Lung (tissue), 12 donors: ENCODE results near the gene BANK1. TPM values are rescaled to one million over a fixed set of nuclear protein-coding genes. Genes with fewer than 3 reads are reported as not detected.

Source experiments
- ATAC-seq: fragments of 200-7000 bp; cut with Tn5 transposase; one replicate; pipeline ENCODE4 v1.9.1; 2020; ENCODE audit warnings: moderate number of reproducible peaks; ENCODE audit not compliant: insufficient read depth, low FRiP score
- DNase-seq, 3 donors: peaks; one replicate each; pipeline ENCODE4 v3.0.0-alpha.2; 2013 to 2017
- H3K27ac ChIP-seq, 2 donors: one replicate each; pipeline ENCODE4 v1.5.1; 2013; ENCODE audit warnings: mild to moderate bottlenecking in 2 of 2, moderate library complexity in 2 of 2, control low read depth in 1 of 2, inconsistent platforms in 1 of 2, low read depth in 1 of 2, low read length in 1 of 2
- H3K27me3 ChIP-seq, 3 donors: one replicate each; pipeline ENCODE4 v1.5.1; 2013; ENCODE audit warnings: low read length in 2 of 3; ENCODE audit not compliant: control insufficient read depth in 3 of 3, insufficient read depth in 3 of 3
- H3K36me3 ChIP-seq, 4 donors: one replicate each; pipeline ENCODE4 v1.5.1; 2013; ENCODE audit warnings: low read length in 4 of 4, mild to moderate bottlenecking in 1 of 4, moderate library complexity in 1 of 4; ENCODE audit not compliant: control insufficient read depth in 4 of 4, insufficient read depth in 4 of 4
- H3K4me1 ChIP-seq, 5 donors: one replicate each; pipeline ENCODE4 v1.5.1; 2013; ENCODE audit warnings: low read length in 5 of 5, mild to moderate bottlenecking in 2 of 5, moderate library complexity in 1 of 5; ENCODE audit not compliant: control insufficient read depth in 5 of 5, insufficient read depth in 5 of 5
- H3K4me3 ChIP-seq: one replicate; pipeline ENCODE4 v1.5.1; 2013; ENCODE audit warnings: mild to moderate bottlenecking, control low read depth, moderate library complexity
- H3K9ac ChIP-seq, 2 donors: one replicate each; pipeline ENCODE4 v1.5.1; 2013; ENCODE audit warnings: low read length in 2 of 2, control low read depth in 1 of 2; ENCODE audit not compliant: insufficient read depth in 1 of 2
- H3K9me3 ChIP-seq, 4 donors: one replicate each; pipeline ENCODE4 v1.5.1; 2013; ENCODE audit warnings: low read length in 3 of 4, mild to moderate bottlenecking in 1 of 4, moderate library complexity in 1 of 4; ENCODE audit not compliant: control insufficient read depth in 4 of 4, insufficient read depth in 3 of 4
- CTCF ChIP-seq: IDR thresholded peaks from 2 replicates; pipeline ENCODE4 v1.5.1; 2012; ENCODE audit warnings: mild to moderate bottlenecking; ENCODE audit errors: control extremely low read depth, extremely low read depth
- WGBS, 2 donors: extraction: QIAGEN DNeasy Blood & Tissue Kit; methylation state at CpG; one replicate each; pipeline ENCODE4 v1.1.7; 2013; 5-methylcytosine and 5-hydroxymethylcytosine counted together
- polyA plus RNA-seq, 2 donors: library from polyadenylated mRNA; stranded (reverse); fragments of 200-250 nt; gene quantifications; one replicate each; pipeline ENCODE4 v1.2.1, GENCODE V29; 2013
- total RNA-seq, 2 donors: library from RNA; depleted of rRNA in 1 of 2; stranded (reverse); fragments of >200 nt in 1 of 2; gene quantifications; one replicate each; pipeline ENCODE4 v1.2.1, GENCODE V29; 2014 to 2021
- donor health status: control.
- donor health status: control.
- donor health status: Bipolar disorder and iron deficiency.
- donor health status: healthy.
- donor health status: DM: yes; HTN: yes; CAD: no.

Gene BANK1
- total and polyA plus RNA-seq, 4 donors: 7.0 to 20.5 (median 8.9) TPM

- DNase-seq (no peak), ATAC-seq (no peak)
- H3K27ac ChIP-seq: no peak overlapping the region
- no peaks in the 10 kb centered on the region for H3K27me3 ChIP-seq
- no peak for TF ChIP-seq CTCF
- H3K4me3 ChIP-seq: no peak overlapping the region
- H3K4me1 ChIP-seq: no peaks in the 10 kb centered on the region
- 76 to 86% methylated on average over 1 of the region's 1 CpG for WGBS, 2 donors
- peaks cover 0 to 7% (median 2%) of the 10 kb centered on the region in 4 donors for H3K9me3 ChIP-seq
- no peak overlapping the region for H3K9ac ChIP-seq
- H3K36me3 ChIP-seq: no peaks in the 10 kb centered on the region
Observed at GRCh38 chr4:101774807-101775206, 15.7 kb upstream of the BANK1 start.

- Histone ChIP-seq H3K36me3 (no peaks in the 10 kb centered on the region), H3K4me1 (no peaks in the 10 kb centered on the region), H3K9ac (no peak overlapping the region), H3K9me3 (peaks cover 0 to 5% (median 0%) of the 10 kb centered on the region in 4 donors), H3K27ac (no peak overlapping the region), H3K4me3 (no peak overlapping the region), H3K27me3 (no peaks in the 10 kb centered on the region)
- no peak for DNase-seq
- no peak for TF ChIP-seq CTCF
- ATAC-seq: no peak
- WGBS, 2 donors: 90 to 96% methylated on average over 1 of the region's 1 CpG
Observed at GRCh38 chr4:101777431-101777830, 13.1 kb upstream of the BANK1 start.

- H3K27ac ChIP-seq: no peak overlapping the region
- no peaks in the 10 kb centered on the region for H3K4me1 ChIP-seq
- WGBS, 2 donors: 94 to 95% methylated on average over 5 of the region's 5 CpGs
- no peak for DNase-seq
- ATAC-seq: no peak
- no peaks in the 10 kb centered on the region for H3K9me3 ChIP-seq
- H3K27me3 ChIP-seq: no peaks in the 10 kb centered on the region
- TF ChIP-seq CTCF: no peak
- no peak overlapping the region for H3K4me3 ChIP-seq
- no peaks in the 10 kb centered on the region for H3K36me3 ChIP-seq
- H3K9ac ChIP-seq: no peak overlapping the region
Observed at GRCh38 chr4:101780284-101780683, 10.2 kb upstream of the BANK1 start.

GRCh38 chr4:101782546-101782945 lies 8.0 kb upstream of the BANK1 start:
- no peak for TF ChIP-seq CTCF
- no peak overlapping the region for H3K9ac ChIP-seq
- no peak for DNase-seq
- no peaks in the 10 kb centered on the region for H3K9me3 ChIP-seq
- H3K4me3 ChIP-seq: no peak overlapping the region
- no peaks in the 10 kb centered on the region for H3K4me1 ChIP-seq
- no peaks in the 10 kb centered on the region for H3K27me3 ChIP-seq
- no peak for ATAC-seq
- no peak overlapping the region for H3K27ac ChIP-seq
- 78 to 90% methylated on average over 2 of the region's 2 CpGs for WGBS, 2 donors
- H3K36me3 ChIP-seq: no peaks in the 10 kb centered on the region
